GM10248 (cell line): ENCODE measurements around the gene OPRL1.

Experiments used
- CTCF ChIA-PET: fragments of 300-600 bp; sonication (Branson Sonifier 250); formaldehyde crosslinking; extraction: SDS; loops from one replicate; lab custom pipeline; 2021; ENCODE audit warnings: antibody characterized with exemption; lab: Yijun Ruan, JAX
- POLR2A ChIA-PET: fragments of 350-650 bp; sonication (Branson Sonifier 250); formaldehyde crosslinking; extraction: SDS; loops from one replicate; lab custom pipeline; 2020; ENCODE audit warnings: antibody characterized with exemption; lab: Yijun Ruan, JAX
- DNase-seq: peaks from one replicate; pipeline ENCODE4 v3.0.0; 2012; ENCODE audit errors: extremely low spot score
- CTCF ChIP-seq: IDR thresholded peaks from 2 replicates; pipeline ENCODE4 v1.5.1; 2012; ENCODE audit warnings: mild to moderate bottlenecking, low read depth; ENCODE audit errors: extremely low read depth, missing control alignments, control extremely low read depth

OPRL1 gene

GRCh38 chr20:64055396-64055892, 24.4 kb upstream of the OPRL1 start:
- ChIA-PET POLR2A (no interaction called here), CTCF (interaction anchor here (0.9 to 7.8 kb wide), 2 partner anchors 16 to 65 kb away, joined by 4 to 69 read pairs; no protein-coding TSS in a partner anchor)
- no peak for DNase-seq
- no peak for TF ChIP-seq CTCF

- no peak for TF ChIP-seq CTCF
- CTCF ChIA-PET, result interaction anchor here (1.2 to 7.8 kb wide), 6 partner anchors 16 to 191 kb away, joined by 3 to 69 read pairs (median 5); partner anchors contain the start of gene TPD52L2
- POLR2A ChIA-PET, result no interaction called here
- DNase-seq, result peak; percentile 63
These were observed 23.8 kb upstream of the OPRL1 start for GRCh38 chr20:64055893-64056638.

- POLR2A ChIA-PET, result no interaction called here
- CTCF ChIA-PET, result interaction anchor here (1.2 to 4.7 kb wide), 5 partner anchors 16 to 192 kb away, joined by 3 to 60 read pairs (median 4); partner anchors contain the start of gene TPD52L2
- DNase-seq, result no peak
- TF ChIP-seq CTCF, result no peak
These were observed 23.3 kb upstream of the OPRL1 start for GRCh38 chr20:64056639-64056888.

GRCh38 chr20:64056889-64057627, 22.8 kb upstream of the OPRL1 start:
- CTCF ChIA-PET, result interaction anchor here (0.6 to 4.7 kb wide), 32 partner anchors 9 to 520 kb away, joined by 3 to 60 read pairs (median 3); partner anchors contain the start of genes OPRL1, PRPF6, RGS19 and SAMD10

GRCh38 chr20:64057628-64058498, 22.0 kb upstream of the OPRL1 start:
- POLR2A ChIA-PET, result no interaction called here
- CTCF ChIA-PET, result interaction anchor here (0.6 to 4.7 kb wide), 33 partner anchors 8 to 521 kb away, joined by 3 to 60 read pairs (median 3); partner anchors contain the start of genes OPRL1, PRPF6, RGS19 and SAMD10
- peak; percentile 90 for DNase-seq
- peak; percentile 92 for TF ChIP-seq CTCF

More at GRCh38 chr20:64056889-64057627, 22.8 kb upstream of the OPRL1 start:
- POLR2A ChIA-PET, result no interaction called here
- no peak for TF ChIP-seq CTCF
- no peak for DNase-seq
